CD4-positive, CD25-positive, alpha-beta regulatory T cell (primary cell): ENCODE results near the gene P2RX2. TPM values are rescaled to one million over a fixed set of nuclear protein-coding genes. Genes with fewer than 3 reads are reported as not detected.

Experiments used
- ATAC-seq, 2 donors: fragments of 150-1000 bp; cut with Tn5 transposase; one replicate each; pipeline ENCODE4 v1.10.0; 2021; ENCODE audit warnings: low read depth in 2 of 2, moderate number of reproducible peaks in 2 of 2, moderate library complexity in 1 of 2
- DNase-seq, 3 donors: peaks; one replicate each; pipeline versions ENCODE4 v3.0.0 to v3.0.0-alpha.2; 2012 to 2022; ENCODE audit warnings: mixed read lengths in 1 of 3
- H3K27ac ChIP-seq: one replicate; pipeline ENCODE4 v1.7.0; 2013; ENCODE audit warnings: mild to moderate bottlenecking, low read length; ENCODE audit not compliant: insufficient read depth, poor library complexity, severe bottlenecking
- H3K27me3 ChIP-seq: one replicate; pipeline ENCODE4 v1.7.0; 2013; ENCODE audit warnings: low read length; ENCODE audit not compliant: control insufficient read depth, insufficient read depth
- H3K36me3 ChIP-seq: one replicate; pipeline ENCODE4 v1.7.0; 2013; ENCODE audit warnings: mild to moderate bottlenecking, low read length, moderate library complexity; ENCODE audit not compliant: control insufficient read depth, insufficient read depth
- H3K4me1 ChIP-seq: 2 replicates; pipeline ENCODE4 v1.7.0; 2013; ENCODE audit warnings: mild to moderate bottlenecking, low read length; ENCODE audit not compliant: insufficient read depth, control insufficient read depth, poor library complexity, severe bottlenecking
- H3K4me3 ChIP-seq: one replicate; pipeline ENCODE4 v1.7.0; 2013; ENCODE audit warnings: low read depth, mild to moderate bottlenecking, low read length, moderate library complexity
- H3K9me3 ChIP-seq, 2 experiments: 1 replicate in 1 of 2; 2 replicates in 1 of 2; pipeline ENCODE4 v1.7.0; 2013; ENCODE audit warnings: low read length in 2 of 2, mild to moderate bottlenecking in 1 of 2, moderate library complexity in 1 of 2; ENCODE audit not compliant: control insufficient read depth in 2 of 2
- H3K27ac Mint-ChIP-seq, 3 donors: one replicate each; pipeline ENCODE4 v1.8.0; 2020 to 2022; ENCODE audit warnings: mild to moderate bottlenecking in 3 of 3, mixed read lengths in 3 of 3, moderate library complexity in 2 of 3
- H3K27me3 Mint-ChIP-seq: one replicate; pipeline ENCODE4 v1.8.0; 2022; ENCODE audit warnings: mild to moderate bottlenecking, mixed read lengths
- H3K36me3 Mint-ChIP-seq: one replicate; pipeline ENCODE4 v1.8.0; 2020; ENCODE audit warnings: mixed read lengths
- H3K4me1 Mint-ChIP-seq, 4 donors: one replicate each; pipeline ENCODE4 v1.8.0; 2020 to 2022; ENCODE audit warnings: mixed read lengths in 4 of 4, mild to moderate bottlenecking in 1 of 4
- H3K4me3 Mint-ChIP-seq, 4 donors: one replicate each; pipeline ENCODE4 v1.8.0; 2020 to 2022; ENCODE audit warnings: mild to moderate bottlenecking in 4 of 4, mixed read lengths in 4 of 4, moderate library complexity in 3 of 4
- H3K9me3 Mint-ChIP-seq, 7 donors: one replicate each; pipeline ENCODE4 v1.8.0; 2020 to 2022; ENCODE audit warnings: mixed read lengths in 7 of 7, mild to moderate bottlenecking in 3 of 7, moderate library complexity in 2 of 7
- polyA plus RNA-seq, 4 donors: library from polyadenylated mRNA; unstranded; fragments of 300-500 nt; fragmentation: Illumina TruSeq; gene quantifications; one replicate each; pipeline ENCODE4 v1.2.3, GENCODE V29; 2021
- total RNA-seq: library from RNA; stranded (reverse); gene quantifications from one replicate; pipeline ENCODE4 v1.2.3, GENCODE V29; 2022

P2RX2 gene
- total and polyA plus RNA-seq, 5 donors from 2014 or later, result not detected

DNA sequence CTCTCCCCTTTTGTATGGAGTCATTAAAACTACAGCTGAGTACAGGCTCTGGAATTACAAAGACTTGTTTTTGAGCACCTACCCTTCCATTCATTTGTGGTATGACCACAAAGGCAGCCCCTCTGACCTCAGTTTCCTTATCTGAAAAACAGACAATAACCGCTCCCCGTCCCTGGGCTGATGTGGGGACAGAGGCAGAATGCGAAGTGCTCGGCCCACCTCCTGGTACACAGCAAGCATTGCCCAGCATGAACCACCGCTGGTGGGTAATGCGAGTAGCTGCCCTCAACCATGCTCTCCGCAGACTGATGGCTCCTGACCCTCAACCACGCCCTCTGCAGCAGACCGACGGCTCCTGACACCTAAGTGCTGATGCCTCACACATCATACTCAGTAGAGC, 22.4 kb downstream of the P2RX2 start:
- Histone ChIP-seq H3K36me3 (peaks cover 49% of the 10 kb centered on the region), H3K27me3 (no peaks in the 10 kb centered on the region), H3K9me3 (no peaks in the 10 kb centered on the region), H3K27ac (no peak overlapping the region), H3K4me1 (no peaks in the 10 kb centered on the region), H3K4me3 (no peak overlapping the region)
- Mint-ChIP-seq H3K9me3 (no peaks in the 10 kb centered on the region), H3K36me3 (peaks cover 41% of the 10 kb centered on the region), H3K27me3 (no peaks in the 10 kb centered on the region), H3K27ac (no peak overlapping the region), H3K4me1 (peaks cover 0 to 2% (median 0%) of the 10 kb centered on the region in 4 donors), H3K4me3 (no peak overlapping the region)
- no peak for DNase-seq
- no peak for ATAC-seq

DNA sequence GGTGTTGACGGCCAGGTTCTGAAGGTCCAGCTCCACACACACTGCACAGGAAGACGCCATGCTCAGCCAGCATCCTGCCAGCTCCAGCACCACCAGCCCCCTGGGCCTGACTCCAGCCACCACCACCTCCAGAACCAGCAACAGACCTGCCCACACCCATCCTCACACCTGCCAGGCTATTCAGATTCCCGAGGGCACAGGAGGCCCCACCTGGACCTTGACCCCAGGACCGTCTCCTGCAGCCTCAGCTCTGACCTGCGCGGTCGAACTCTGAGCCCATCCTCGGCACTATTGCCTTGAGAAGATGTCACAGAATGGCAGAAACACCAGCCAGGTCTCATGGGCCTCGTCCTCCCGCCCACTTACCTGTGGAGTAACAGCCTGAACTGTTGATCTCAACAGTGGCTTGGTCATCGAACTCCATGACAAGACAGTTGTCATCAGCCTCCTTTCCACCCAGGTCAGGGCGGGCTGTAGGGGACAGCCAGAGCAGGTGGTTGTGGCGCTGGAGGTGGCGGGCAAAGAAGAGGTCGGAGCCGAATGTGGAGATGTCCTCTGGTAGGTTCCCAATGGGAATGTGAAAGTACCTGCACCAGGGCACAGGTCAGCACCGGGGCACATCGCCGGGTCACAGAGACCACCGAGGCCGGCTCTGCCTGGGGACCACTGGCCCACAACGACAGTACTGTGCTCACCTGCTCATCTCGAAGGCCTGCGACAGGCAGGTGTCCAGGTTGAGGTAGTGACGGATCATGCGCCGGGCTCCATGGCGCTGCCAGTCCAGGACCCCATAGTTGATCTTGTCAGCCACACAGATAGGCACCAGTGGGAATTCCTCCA, 23.5 kb downstream of the P2RX2 start:
- Mint-ChIP-seq H3K27me3 (no peaks in the 10 kb centered on the region), H3K9me3 (no peaks in the 10 kb centered on the region), H3K27ac (peak overlapping the region in 2 of 3 donors; percentile 46 to 69), H3K4me1 (peaks cover 0 to 2% (median 0%) of the 10 kb centered on the region in 4 donors), H3K36me3 (peaks cover 36% of the 10 kb centered on the region), H3K4me3 (no peak overlapping the region)
- Histone ChIP-seq H3K27me3 (no peaks in the 10 kb centered on the region), H3K27ac (no peak overlapping the region), H3K36me3 (peaks cover 48% of the 10 kb centered on the region), H3K9me3 (no peaks in the 10 kb centered on the region), H3K4me1 (no peaks in the 10 kb centered on the region), H3K4me3 (no peak overlapping the region)
- ATAC-seq, result no peak
- DNase-seq, result no peak

DNA sequence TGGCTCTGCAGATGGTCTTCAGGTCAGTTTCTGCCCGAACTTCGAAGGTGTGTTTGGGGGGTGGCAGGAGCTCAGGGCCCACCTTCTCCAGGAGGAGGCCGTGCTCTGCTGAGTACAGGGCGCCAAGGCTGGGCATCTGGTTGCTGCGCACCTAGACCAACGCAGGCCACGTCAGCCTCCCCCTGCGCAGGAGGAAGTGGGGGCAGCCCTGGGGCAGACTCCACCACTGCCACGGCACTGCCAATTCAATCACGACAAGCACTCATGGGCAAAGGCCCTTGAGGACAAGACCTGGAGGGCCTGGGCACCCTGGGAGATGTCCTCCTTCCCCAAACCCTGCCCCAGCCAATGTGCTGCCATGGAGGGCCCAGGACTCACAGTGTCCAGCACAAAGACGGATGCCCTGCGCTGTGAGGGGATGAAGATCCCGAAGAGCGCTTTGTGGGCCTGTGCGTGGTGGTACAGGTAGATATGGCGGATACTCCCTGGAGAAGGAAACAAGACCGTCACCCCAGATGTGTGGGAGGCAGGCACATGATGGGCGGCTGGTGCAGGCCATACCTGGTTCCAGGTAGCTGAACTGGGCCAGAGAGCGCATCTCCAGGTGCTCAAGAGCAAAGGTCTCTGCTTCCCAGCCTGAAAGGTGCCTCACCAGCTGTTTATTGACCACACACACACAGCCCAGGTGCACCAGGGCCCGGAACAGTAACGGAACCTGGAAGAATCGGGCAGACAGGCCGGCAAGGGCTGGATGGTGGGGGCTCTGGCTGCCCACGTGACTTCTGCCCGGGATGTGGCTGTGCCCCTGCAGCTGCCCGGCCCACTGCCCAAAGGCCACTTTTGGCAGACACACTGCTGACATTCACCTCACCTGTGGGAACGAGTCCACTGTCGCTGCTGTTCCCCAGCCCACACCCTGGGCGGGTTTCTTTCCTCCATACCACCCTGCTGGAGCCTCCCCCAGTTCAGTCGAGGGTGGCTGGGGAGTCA, 24.6 kb downstream of the P2RX2 start:
- H3K27ac Mint-ChIP-seq, result no peak overlapping the region
- no peaks in the 10 kb centered on the region for H3K27me3 ChIP-seq
- no peaks in the 10 kb centered on the region for H3K4me1 ChIP-seq
- no peak overlapping the region for H3K27ac ChIP-seq
- DNase-seq (no peak), ATAC-seq (no peak)
- peaks cover 34% of the 10 kb centered on the region for H3K36me3 Mint-ChIP-seq
- no peak overlapping the region for H3K4me3 Mint-ChIP-seq
- peaks cover 0 to 2% (median 0%) of the 10 kb centered on the region in 4 donors for H3K4me1 Mint-ChIP-seq
- H3K9me3 ChIP-seq, result no peaks in the 10 kb centered on the region
- no peak overlapping the region for H3K4me3 ChIP-seq
- H3K27me3 Mint-ChIP-seq, result no peaks in the 10 kb centered on the region
- H3K36me3 ChIP-seq, result peaks cover 45% of the 10 kb centered on the region
- no peaks in the 10 kb centered on the region for H3K9me3 Mint-ChIP-seq

DNA sequence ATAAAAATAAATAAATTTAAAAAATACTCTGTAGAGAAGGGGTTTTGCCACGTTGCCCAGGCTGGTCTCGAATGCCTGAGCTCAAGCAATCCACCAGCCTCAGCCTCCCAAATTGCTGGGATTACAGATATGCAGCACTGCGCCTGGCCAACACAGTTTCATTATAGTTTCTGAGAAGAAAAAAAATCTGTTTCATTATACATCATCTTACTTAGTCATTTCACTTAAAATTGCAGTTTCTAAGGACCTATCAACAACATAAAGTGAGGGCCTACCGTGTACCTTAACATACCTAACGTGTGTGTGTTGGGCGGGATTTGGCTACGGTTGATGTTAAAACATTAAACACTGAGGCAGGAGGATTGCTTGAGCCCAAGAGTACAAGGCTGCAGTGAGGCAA, 28.3 kb downstream of the P2RX2 start:
- H3K9me3 ChIP-seq, result no peaks in the 10 kb centered on the region
- Mint-ChIP-seq H3K27me3 (no peaks in the 10 kb centered on the region), H3K27ac (no peak overlapping the region), H3K4me3 (no peak overlapping the region), H3K36me3 (peaks cover 26% of the 10 kb centered on the region), H3K4me1 (peaks cover 0 to 2% (median 0%) of the 10 kb centered on the region in 4 donors), H3K9me3 (no peaks in the 10 kb centered on the region)
- no peak overlapping the region for H3K4me3 ChIP-seq
- ATAC-seq (no peak), DNase-seq (peak in 1 of 3 donors; percentile 23)
- H3K36me3 ChIP-seq, result peaks cover 38% of the 10 kb centered on the region
- no peak overlapping the region for H3K27ac ChIP-seq
- H3K4me1 ChIP-seq, result no peaks in the 10 kb centered on the region
- no peaks in the 10 kb centered on the region for H3K27me3 ChIP-seq

DNA sequence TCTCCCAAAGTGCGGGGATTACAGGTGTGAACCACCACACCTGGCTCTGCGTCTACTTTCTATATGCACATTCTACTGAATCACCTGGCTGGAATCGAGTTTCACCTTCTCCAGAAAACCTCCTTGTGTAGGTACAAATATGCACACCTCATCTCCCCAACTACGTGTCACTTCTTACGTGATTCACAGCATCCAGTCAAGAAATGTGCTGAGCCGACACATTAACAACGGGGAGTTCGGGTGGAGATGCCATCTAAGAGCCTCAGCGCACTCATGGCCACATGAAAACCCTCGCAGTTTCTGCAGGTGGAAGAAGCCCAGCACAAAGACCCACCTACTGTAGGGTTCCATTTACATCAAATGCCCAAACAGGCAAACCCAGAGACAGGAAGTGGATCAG, 29.3 kb downstream of the P2RX2 start:
- no peak overlapping the region for H3K4me3 Mint-ChIP-seq
- Histone ChIP-seq H3K9me3 (no peaks in the 10 kb centered on the region), H3K4me3 (no peak overlapping the region), H3K4me1 (no peaks in the 10 kb centered on the region), H3K27me3 (no peaks in the 10 kb centered on the region), H3K27ac (no peak overlapping the region), H3K36me3 (peaks cover 40% of the 10 kb centered on the region)
- no peaks in the 10 kb centered on the region for H3K9me3 Mint-ChIP-seq
- no peaks in the 10 kb centered on the region for H3K27me3 Mint-ChIP-seq
- H3K27ac Mint-ChIP-seq, result peak overlapping the region in 1 of 3 donors; percentile 62
- ATAC-seq (no peak), DNase-seq (no peak)
- peaks cover 0 to 2% (median 0%) of the 10 kb centered on the region in 4 donors for H3K4me1 Mint-ChIP-seq
- peaks cover 34% of the 10 kb centered on the region for H3K36me3 Mint-ChIP-seq

DNA sequence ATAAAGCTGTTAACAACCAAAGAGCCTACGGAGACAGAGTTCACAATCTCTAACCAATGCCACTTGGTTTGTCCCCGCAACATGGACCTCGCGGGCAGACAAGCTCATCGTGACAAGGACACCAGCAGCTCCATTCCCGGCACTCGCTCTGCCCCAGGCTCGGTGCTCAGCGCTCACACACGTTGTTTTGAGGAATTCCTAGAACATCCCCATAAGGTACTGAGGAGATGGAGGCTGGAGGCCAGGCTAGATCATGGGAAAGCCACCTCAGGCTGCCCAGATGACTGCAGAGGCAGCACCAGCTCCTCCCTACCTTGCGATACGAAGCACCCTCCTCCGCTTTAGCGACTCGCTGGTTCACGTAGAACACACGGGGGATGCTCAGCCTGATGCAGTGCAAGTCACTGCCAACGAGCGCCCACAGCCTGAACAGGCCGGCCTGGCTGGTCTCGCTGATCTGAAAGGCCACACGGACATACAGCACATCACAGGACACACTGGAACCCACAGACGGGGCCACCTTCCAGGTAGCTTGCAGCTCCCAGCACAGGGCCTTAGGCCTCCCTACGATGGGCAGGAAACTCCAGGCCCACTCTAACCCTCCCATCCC, 30.1 kb downstream of the P2RX2 start:
- H3K36me3 Mint-ChIP-seq, result peaks cover 34% of the 10 kb centered on the region
- H3K9me3 Mint-ChIP-seq, result no peaks in the 10 kb centered on the region

DNA sequence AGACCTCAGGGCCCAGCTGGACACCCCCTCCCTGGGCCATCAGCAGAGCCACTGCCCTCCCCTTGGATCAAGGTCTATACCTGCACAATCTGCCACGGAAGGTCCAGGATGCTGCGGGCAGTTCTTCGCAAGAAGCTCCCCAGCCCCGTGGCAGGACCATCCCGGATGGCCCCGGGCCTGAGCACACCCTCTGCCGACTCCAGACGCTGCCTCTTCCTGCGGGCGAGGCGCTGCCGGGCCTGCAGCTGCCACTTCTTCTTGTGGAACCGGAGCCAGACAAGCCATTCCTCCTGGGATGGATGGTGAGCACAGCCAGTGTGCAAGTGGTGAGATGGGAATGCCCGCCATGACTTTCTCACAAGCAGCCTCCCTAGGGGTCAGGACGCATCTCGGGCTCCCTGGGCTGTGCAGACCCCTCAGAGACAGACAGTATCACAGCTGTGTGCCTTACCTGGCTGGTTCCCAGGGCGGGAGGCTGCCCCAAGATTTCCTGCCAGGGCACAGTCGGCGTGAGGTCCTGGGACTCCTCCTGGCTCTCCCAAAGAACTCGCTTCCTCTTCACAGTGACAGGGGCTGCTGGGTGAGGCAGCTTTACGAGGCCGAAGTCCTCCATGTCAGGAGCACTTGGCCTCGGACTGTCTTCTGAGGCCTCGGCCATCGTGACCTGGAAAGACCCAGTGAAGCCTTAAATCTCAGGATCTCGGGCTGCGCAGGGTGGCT, 30.8 kb downstream of the P2RX2 start:
- Mint-ChIP-seq H3K9me3 (no peaks in the 10 kb centered on the region), H3K36me3 (peaks cover 36% of the 10 kb centered on the region), H3K4me3 (no peak overlapping the region), H3K27ac (no peak overlapping the region), H3K27me3 (no peaks in the 10 kb centered on the region), H3K4me1 (no peaks in the 10 kb centered on the region)
- Histone ChIP-seq H3K27me3 (no peaks in the 10 kb centered on the region), H3K9me3 (no peaks in the 10 kb centered on the region), H3K36me3 (peaks cover 49% of the 10 kb centered on the region), H3K27ac (no peak overlapping the region), H3K4me1 (no peaks in the 10 kb centered on the region), H3K4me3 (no peak overlapping the region)
- DNase-seq (no peak), ATAC-seq (no peak)

More for the DNA sequence above, 30.1 kb downstream of the P2RX2 start:
- ATAC-seq (no peak), DNase-seq (no peak)
- peaks cover 0 to 1% (median 0%) of the 10 kb centered on the region in 4 donors for H3K4me1 Mint-ChIP-seq
- Histone ChIP-seq H3K9me3 (no peaks in the 10 kb centered on the region), H3K27me3 (no peaks in the 10 kb centered on the region), H3K36me3 (peaks cover 44% of the 10 kb centered on the region), H3K4me3 (no peak overlapping the region), H3K4me1 (no peaks in the 10 kb centered on the region), H3K27ac (no peak overlapping the region)
- H3K27ac Mint-ChIP-seq, result peak overlapping the region in 1 of 3 donors; percentile 7
- no peak overlapping the region for H3K4me3 Mint-ChIP-seq
- no peaks in the 10 kb centered on the region for H3K27me3 Mint-ChIP-seq
